ENCODE measurements around the gene CHRNB1.

The CHRNB1 gene

GRCh38 chr17:7416323-7416722 lies 28.5 kb upstream of the CHRNB1 start:
- Histone ChIP-seq H3K4me3 (ENCODE audit: low read length, poor library complexity, severe bottlenecking) (no peak overlapping the region), H4K20me1 (ENCODE audit: insufficient read depth, low read length, poor library complexity, severe bottlenecking) (no peaks in the 10 kb centered on the region), H3K9ac (ENCODE audit: low read depth, low read length, poor library complexity, severe bottlenecking) (no peak overlapping the region), H3F3A (ENCODE audit: low read depth) (no peaks in the 10 kb centered on the region), H3K79me2 (ENCODE audit: insufficient read depth, low read length) (no peaks in the 10 kb centered on the region), H2AFZ (ENCODE audit: low read length) (no peak overlapping the region), H3K9me3 (ENCODE audit: insufficient read depth, low read depth, low read length) (no peaks in the 10 kb centered on the region), H3K27me3 (ENCODE audit: insufficient read depth, low read length, poor library complexity, severe bottlenecking) (no peaks in the 10 kb centered on the region), H3K9me2 (replicated peaks; ENCODE audit: low read depth, low read length) (no peaks in the 10 kb centered on the region), H3K4me2 (ENCODE audit: low read depth, low read length, poor library complexity, severe bottlenecking) (no peak overlapping the region), H3K4me1 (ENCODE audit: insufficient read depth, low read length, poor library complexity, severe bottlenecking) (no peaks in the 10 kb centered on the region), H3K36me3 (ENCODE audit: insufficient read depth, low read length) (no peaks in the 10 kb centered on the region)
- no peak for TF ChIP-seq EZH2phosphoT487 (IDR thresholded peaks at IDR 0.05; ENCODE audit: borderline replicate concordance)
- TF ChIP-seq CTCF (conservative IDR thresholded peaks at IDR 0.05; ENCODE audit: low read length) = no peak

GRCh38 chr17:7417056-7417655 lies 27.7 kb upstream of the CHRNB1 start:
- Histone ChIP-seq H3K4me3 (ENCODE audit: low read length, poor library complexity, severe bottlenecking) (no peak overlapping the region), H3F3A (ENCODE audit: low read depth) (no peaks in the 10 kb centered on the region), H3K4me1 (ENCODE audit: insufficient read depth, low read length, poor library complexity, severe bottlenecking) (no peaks in the 10 kb centered on the region), H3K4me2 (ENCODE audit: low read depth, low read length, poor library complexity, severe bottlenecking) (no peak overlapping the region), H3K27me3 (ENCODE audit: insufficient read depth, low read length, poor library complexity, severe bottlenecking) (no peaks in the 10 kb centered on the region), H3K9me3 (ENCODE audit: insufficient read depth, low read depth, low read length) (no peaks in the 10 kb centered on the region), H2AFZ (ENCODE audit: low read length) (no peak overlapping the region), H3K9me2 (replicated peaks; ENCODE audit: low read depth, low read length) (no peaks in the 10 kb centered on the region), H3K36me3 (ENCODE audit: insufficient read depth, low read length) (no peaks in the 10 kb centered on the region), H4K20me1 (ENCODE audit: insufficient read depth, low read length, poor library complexity, severe bottlenecking) (no peaks in the 10 kb centered on the region), H3K79me2 (ENCODE audit: insufficient read depth, low read length) (no peaks in the 10 kb centered on the region), H3K9ac (ENCODE audit: low read depth, low read length, poor library complexity, severe bottlenecking) (no peak overlapping the region)
- no peak for TF ChIP-seq CTCF (conservative IDR thresholded peaks at IDR 0.05; ENCODE audit: low read length)
- no peak for TF ChIP-seq EZH2phosphoT487 (IDR thresholded peaks at IDR 0.05; ENCODE audit: borderline replicate concordance)

GRCh38 chr17:7418472-7419152 lies 26.2 kb upstream of the CHRNB1 start:
- H3K27me3 ChIP-seq (ENCODE audit: insufficient read depth, low read length, poor library complexity, severe bottlenecking) = no peaks in the 10 kb centered on the region
- H3K79me2 ChIP-seq (ENCODE audit: insufficient read depth, low read length) = no peaks in the 10 kb centered on the region
- H2AFZ ChIP-seq (ENCODE audit: low read length) = no peak overlapping the region
- no peaks in the 10 kb centered on the region for H3K36me3 ChIP-seq (ENCODE audit: insufficient read depth, low read length)
- H3K4me2 ChIP-seq (ENCODE audit: low read depth, low read length, poor library complexity, severe bottlenecking) = no peak overlapping the region
- H3K9ac ChIP-seq (ENCODE audit: low read depth, low read length, poor library complexity, severe bottlenecking) = no peak overlapping the region
- no peaks in the 10 kb centered on the region for H3K9me2 ChIP-seq (replicated peaks; ENCODE audit: low read depth, low read length)
- H3K4me1 ChIP-seq (ENCODE audit: insufficient read depth, low read length, poor library complexity, severe bottlenecking) = no peaks in the 10 kb centered on the region
- no peaks in the 10 kb centered on the region for H3K9me3 ChIP-seq (ENCODE audit: insufficient read depth, low read depth, low read length)
- no peak for TF ChIP-seq EZH2phosphoT487 (IDR thresholded peaks at IDR 0.05; ENCODE audit: borderline replicate concordance)
- no peak for TF ChIP-seq CTCF (conservative IDR thresholded peaks at IDR 0.05; ENCODE audit: low read length)
- no peaks in the 10 kb centered on the region for H3F3A ChIP-seq (ENCODE audit: low read depth)
- no peaks in the 10 kb centered on the region for H4K20me1 ChIP-seq (ENCODE audit: insufficient read depth, low read length, poor library complexity, severe bottlenecking)
- H3K4me3 ChIP-seq (ENCODE audit: low read length, poor library complexity, severe bottlenecking) = no peak overlapping the region
